Adipocyte (in vitro differentiated cells): ENCODE results near the gene LTA4H.
A peak's percentile ranks its signal among the peaks of the same experiment; 100 is the strongest.

Source experiments
- DNase-seq: peaks from one replicate; pipeline ENCODE4 v3.0.0-alpha.2; 2015; ENCODE audit warnings: low read depth
- H3K27me3 ChIP-seq: replicated peaks from 2 replicates; pipeline ENCODE4 v1.7.0; 2013; ENCODE audit warnings: mild to moderate bottlenecking, low read length, moderate library complexity; ENCODE audit not compliant: control insufficient read depth, insufficient read depth
- H3K36me3 ChIP-seq: 2 replicates; pipeline ENCODE4 v1.7.0; 2013; ENCODE audit warnings: low read length, mild to moderate bottlenecking, moderate library complexity; ENCODE audit not compliant: control insufficient read depth, insufficient read depth, severe bottlenecking
- H3K4me1 ChIP-seq: 2 replicates; pipeline ENCODE4 v1.7.0; 2013; ENCODE audit warnings: mild to moderate bottlenecking, low read length, moderate library complexity; ENCODE audit not compliant: control insufficient read depth, insufficient read depth
- H3K4me3 ChIP-seq: 2 replicates; pipeline ENCODE4 v1.7.0; 2013; ENCODE audit warnings: mild to moderate bottlenecking, low read length, moderate library complexity
- H3K9ac ChIP-seq: 2 replicates; pipeline ENCODE4 v1.7.0; 2013; ENCODE audit warnings: mild to moderate bottlenecking, low read length, moderate library complexity
- H3K9me3 ChIP-seq: 2 replicates; pipeline ENCODE4 v1.7.0; 2013; ENCODE audit warnings: mild to moderate bottlenecking, low read length, moderate library complexity; ENCODE audit not compliant: control insufficient read depth

Gene LTA4H

DNA sequence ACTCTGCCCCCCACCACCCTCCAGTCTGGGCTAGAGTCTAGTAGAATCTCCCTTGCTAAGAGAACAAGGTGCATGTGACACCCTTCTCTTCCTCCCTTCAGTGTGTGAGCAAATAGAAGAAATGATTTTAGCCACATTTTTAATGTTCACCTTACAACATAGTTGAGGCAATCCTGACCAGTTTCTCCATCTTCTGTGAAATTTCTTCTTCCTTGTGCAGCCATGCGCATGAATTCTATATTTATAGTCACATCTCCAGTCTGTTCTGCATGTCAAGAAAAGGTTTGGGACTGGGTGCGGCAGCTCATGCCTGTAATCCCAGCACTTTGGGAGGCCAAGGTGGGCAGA, 9.5 kb upstream of the LTA4H start:
- Histone ChIP-seq H3K36me3 (no peaks in the 10 kb centered on the region), H3K9ac (no peak overlapping the region), H3K9me3 (no peaks in the 10 kb centered on the region), H3K4me3 (no peak overlapping the region), H3K27me3 (no peaks in the 10 kb centered on the region), H3K4me1 (peaks cover 28% of the 10 kb centered on the region)
- no peak for DNase-seq

- H3K9me3 ChIP-seq = no peaks in the 10 kb centered on the region
- H3K4me3 ChIP-seq = peak overlapping the region; percentile 25
Observed at GRCh38 chr12:96044017-96044942, 8.9 kb upstream of the LTA4H start.

DNA sequence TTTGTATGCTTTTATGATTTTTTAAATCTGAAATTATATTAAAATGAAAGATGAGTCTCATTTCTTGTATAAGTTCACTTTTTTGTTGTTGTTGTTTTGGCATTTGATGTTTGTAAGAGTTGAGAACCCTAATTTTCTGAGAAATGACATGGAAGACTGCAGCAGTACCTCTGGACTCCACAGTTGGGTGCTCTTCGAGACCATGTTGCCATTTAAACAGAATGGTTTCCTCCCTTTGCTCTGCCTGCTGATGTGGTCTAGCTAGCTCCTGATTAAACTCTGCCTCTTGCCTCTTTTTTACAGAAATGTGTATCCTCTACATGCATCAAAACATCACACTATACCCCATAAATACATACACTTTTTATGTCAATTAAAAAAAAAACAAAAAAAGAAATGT, 5.8 kb upstream of the LTA4H start:
- no peak for DNase-seq
- Histone ChIP-seq H3K4me1 (peaks cover 14% of the 10 kb centered on the region), H3K9ac (no peak overlapping the region), H3K9me3 (no peaks in the 10 kb centered on the region), H3K27me3 (no peaks in the 10 kb centered on the region), H3K36me3 (no peaks in the 10 kb centered on the region), H3K4me3 (no peak overlapping the region)

More at GRCh38 chr12:96044017-96044942, 8.9 kb upstream of the LTA4H start:
- Histone ChIP-seq H3K27me3 (no peaks in the 10 kb centered on the region), H3K9ac (no peak overlapping the region), H3K36me3 (no peaks in the 10 kb centered on the region), H3K4me1 (peaks cover 28% of the 10 kb centered on the region)
- DNase-seq = peak; percentile 75

DNA sequence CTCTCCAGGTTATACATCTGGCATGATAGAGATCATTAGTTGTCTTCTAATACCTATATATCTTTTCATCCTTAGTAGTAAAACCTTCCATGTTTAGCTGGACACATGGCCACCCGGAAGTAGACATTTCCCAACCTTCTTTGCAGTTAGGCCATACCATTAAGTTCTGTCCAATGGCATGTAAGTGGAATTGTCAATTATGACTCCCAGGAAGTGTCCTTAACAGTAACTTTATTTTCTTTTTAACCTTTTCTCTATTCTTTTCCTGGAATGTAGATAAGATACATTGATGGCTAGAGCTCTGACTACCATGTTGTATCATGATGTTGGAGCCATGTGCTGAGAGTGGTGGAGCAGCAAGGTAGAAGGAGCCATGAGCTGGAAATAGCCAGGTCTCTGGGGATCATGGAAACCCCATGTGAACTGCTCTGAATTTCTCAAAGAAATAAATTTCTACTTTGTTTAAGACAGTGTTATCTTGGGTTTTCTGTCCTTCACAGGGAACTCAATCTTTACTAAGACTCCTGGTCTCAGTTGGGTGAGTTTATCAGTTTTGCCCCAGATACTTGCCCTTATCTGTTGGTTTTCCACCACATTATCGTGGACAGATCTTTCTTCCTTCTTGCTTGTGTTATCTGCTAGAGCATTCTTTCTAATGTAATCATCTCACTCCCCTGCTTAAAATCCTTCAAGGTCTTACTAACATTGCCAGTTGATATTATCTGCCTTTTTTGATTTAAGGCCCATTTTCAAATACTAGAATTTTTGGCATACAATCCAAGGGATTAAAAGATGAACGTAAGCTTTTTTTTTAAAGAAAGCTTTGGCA, 5.1 kb upstream of the LTA4H start:
- no peak overlapping the region for H3K9ac ChIP-seq
- DNase-seq = peak; percentile 37
- peaks cover 14% of the 10 kb centered on the region for H3K4me1 ChIP-seq
- no peak overlapping the region for H3K4me3 ChIP-seq
- no peaks in the 10 kb centered on the region for H3K9me3 ChIP-seq
- H3K36me3 ChIP-seq = no peaks in the 10 kb centered on the region
- no peaks in the 10 kb centered on the region for H3K27me3 ChIP-seq

- no peaks in the 10 kb centered on the region for H3K9me3 ChIP-seq
- H3K9ac ChIP-seq = no peak overlapping the region
- H3K27me3 ChIP-seq = no peaks in the 10 kb centered on the region
- peaks cover 12% of the 10 kb centered on the region for H3K4me1 ChIP-seq
- no peak for DNase-seq
- H3K36me3 ChIP-seq = no peaks in the 10 kb centered on the region
- H3K4me3 ChIP-seq = no peak overlapping the region
Observed at GRCh38 chr12:96039516-96039915, 4.1 kb upstream of the LTA4H start.

DNA sequence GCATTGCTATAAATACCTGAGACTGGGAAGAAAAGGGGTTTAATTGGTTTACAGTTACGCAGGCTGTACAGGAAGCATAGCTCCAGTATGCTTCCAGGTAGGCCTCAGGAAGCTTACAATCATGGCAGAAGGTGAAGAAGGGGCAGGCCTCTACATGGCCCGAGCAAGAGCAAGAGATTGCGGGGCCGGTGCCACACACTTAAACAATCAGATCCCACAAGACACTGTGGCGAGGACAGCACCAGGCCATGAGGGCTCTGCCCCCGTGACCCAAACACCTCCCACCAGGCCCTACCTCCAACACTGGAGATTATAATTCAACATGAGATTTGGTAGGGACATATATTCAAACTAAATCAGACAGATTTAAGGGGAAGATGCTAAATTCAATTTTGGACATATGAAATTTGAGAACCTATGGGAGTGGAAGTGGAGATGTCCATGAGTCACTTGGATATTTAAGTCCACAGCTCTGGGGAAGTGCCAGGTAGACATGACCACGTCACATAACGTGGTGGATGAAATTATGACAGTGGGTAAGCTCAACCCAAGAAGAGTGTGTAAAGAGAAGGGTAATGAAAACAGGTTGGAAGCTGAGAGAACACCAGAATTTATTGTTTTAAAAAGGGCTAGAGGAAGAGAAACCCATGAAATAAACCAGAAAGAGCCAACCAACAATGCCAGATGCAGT, 1.5 kb upstream of the LTA4H start:
- H3K9me3 ChIP-seq = no peaks in the 10 kb centered on the region
- H3K27me3 ChIP-seq = no peaks in the 10 kb centered on the region
- peaks cover 10% of the 10 kb centered on the region for H3K4me1 ChIP-seq
- H3K4me3 ChIP-seq = no peak overlapping the region
- H3K9ac ChIP-seq = no peak overlapping the region
- DNase-seq = no peak
- H3K36me3 ChIP-seq = no peaks in the 10 kb centered on the region

GRCh38 chr12:96034621-96035282, 635 bp downstream of the LTA4H start:
- H3K9ac ChIP-seq = peak overlapping the region; percentile 88
- H3K4me1 ChIP-seq = peaks cover 10% of the 10 kb centered on the region
- DNase-seq = peak; percentile 61
- peak overlapping the region; percentile 95 for H3K4me3 ChIP-seq
- H3K9me3 ChIP-seq = no peaks in the 10 kb centered on the region
- no peaks in the 10 kb centered on the region for H3K27me3 ChIP-seq
- no peaks in the 10 kb centered on the region for H3K36me3 ChIP-seq

- Histone ChIP-seq H3K4me3 (peak overlapping the region; percentile 95), H3K4me1 (peaks cover 10% of the 10 kb centered on the region), H3K27me3 (no peaks in the 10 kb centered on the region), H3K36me3 (no peaks in the 10 kb centered on the region), H3K9ac (peak overlapping the region; percentile 88), H3K9me3 (no peaks in the 10 kb centered on the region)
- DNase-seq = no peak
Observed at GRCh38 chr12:96033549-96034389, 1.6 kb downstream of the LTA4H start.

DNA sequence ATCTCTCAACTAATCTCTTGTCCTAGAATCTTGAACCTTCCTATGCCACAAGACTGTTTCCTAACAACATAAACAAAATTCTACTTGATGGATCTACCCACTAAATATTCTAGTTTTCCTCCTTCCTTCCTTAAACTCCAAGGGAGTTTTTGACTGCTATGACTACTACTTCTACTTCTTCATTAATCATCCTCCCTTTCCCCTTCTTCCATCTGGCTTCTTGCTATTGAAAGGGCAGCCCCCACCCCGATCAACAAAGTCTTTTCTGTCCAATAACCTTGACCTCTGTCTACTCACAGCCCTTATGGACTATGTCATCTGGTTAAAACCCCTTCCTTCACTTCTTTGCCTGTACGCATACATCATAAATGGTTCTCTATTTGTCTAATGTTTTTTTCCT, 5.6 kb downstream of the LTA4H start:
- no peaks in the 10 kb centered on the region for H3K27me3 ChIP-seq
- H3K4me1 ChIP-seq = peaks cover 13% of the 10 kb centered on the region
- DNase-seq = no peak
- H3K4me3 ChIP-seq = no peak overlapping the region
- H3K9ac ChIP-seq = no peak overlapping the region
- H3K36me3 ChIP-seq = peaks cover 4% of the 10 kb centered on the region
- no peaks in the 10 kb centered on the region for H3K9me3 ChIP-seq

- Histone ChIP-seq H3K9ac (no peak overlapping the region), H3K27me3 (no peaks in the 10 kb centered on the region), H3K36me3 (peaks cover 5% of the 10 kb centered on the region), H3K9me3 (no peaks in the 10 kb centered on the region), H3K4me3 (no peak overlapping the region), H3K4me1 (peaks cover 3% of the 10 kb centered on the region)
- DNase-seq = no peak
Observed at GRCh38 chr12:96028538-96028937, 6.8 kb downstream of the LTA4H start.
